T-cell (primary cell): ENCODE results near the gene ZNF688. TPM values are rescaled to one million over a fixed set of nuclear protein-coding genes. Genes with fewer than 3 reads are reported as not detected.

Experiments used
- ATAC-seq, 4 experiments: fragments of 200-7000 bp in 3 of 4; fragments of 150-1000 bp in 1 of 4; cut with Tn5 transposase; replicated peaks in 1 of 4; 1 replicate in 3 of 4; 2 replicates in 1 of 4; pipeline ENCODE4 v1.10.0; 2021; ENCODE audit warnings: moderate library complexity in 3 of 4, mild to moderate bottlenecking in 2 of 4, moderate number of reproducible peaks in 1 of 4
- CTCF ChIA-PET, 2 donors: fragments of 300-600 bp; sonication (Branson Sonifier 250); formaldehyde crosslinking; loops; one replicate each; lab custom pipeline; 2022; ENCODE audit warnings: antibody characterized with exemption in 2 of 2; lab: Charles Lee
- POLR2A ChIA-PET, 2 donors: fragments of 300-600 bp; sonication (Branson Sonifier 250); formaldehyde crosslinking; loops; one replicate each; lab custom pipeline; 2022; ENCODE audit warnings: antibody characterized with exemption in 2 of 2; lab: Charles Lee
- DNase-seq, 35 experiments: peaks; one replicate each; pipeline versions ENCODE4 v3.0.0 to v3.0.0-alpha.2; 2013 to 2023
- H3K27ac ChIP-seq: one replicate; pipeline ENCODE4 v1.5.1; 2013; ENCODE audit warnings: low read length
- H3K27me3 ChIP-seq, 2 experiments: replicated peaks in 1 of 2; 1 replicate in 1 of 2; 2 replicates in 1 of 2; pipeline versions ENCODE4 v1.6.1 to v1.7.0; 2013; ENCODE audit warnings: low read length in 1 of 2, mixed read lengths in 1 of 2; ENCODE audit not compliant: control insufficient read depth in 2 of 2, insufficient read depth in 2 of 2; ENCODE audit errors: extremely low read depth in 1 of 2
- H3K36me3 ChIP-seq, 2 donors: 1 replicate in 1 of 2; 2 replicates in 1 of 2; pipeline versions ENCODE4 v1.6.1 to v1.7.0; 2013; ENCODE audit warnings: low read length in 1 of 2; ENCODE audit not compliant: control insufficient read depth in 2 of 2, insufficient read depth in 1 of 2; ENCODE audit errors: extremely low read depth in 1 of 2
- H3K4me1 ChIP-seq, 2 experiments: 1 replicate in 1 of 2; 2 replicates in 1 of 2; pipeline versions ENCODE4 v1.6.1 to v1.7.0; 2013; ENCODE audit warnings: low read length in 2 of 2, mixed read lengths in 1 of 2; ENCODE audit not compliant: insufficient read depth in 2 of 2, control insufficient read depth in 1 of 2; ENCODE audit errors: extremely low read depth in 1 of 2
- H3K4me3 ChIP-seq, 2 donors: 1 replicate in 1 of 2; 2 replicates in 1 of 2; pipeline versions ENCODE4 v1.5.1 to v1.7.0; 2013; ENCODE audit warnings: mild to moderate bottlenecking in 2 of 2, low read length in 1 of 2, moderate library complexity in 1 of 2; ENCODE audit not compliant: control insufficient read depth in 1 of 2; ENCODE audit errors: extremely low read depth in 1 of 2
- H3K9me3 ChIP-seq: 2 replicates; pipeline ENCODE4 v1.7.0; 2013
- H3K27ac Mint-ChIP-seq, 2 donors: one replicate each; pipeline ENCODE4 v1.8.0; 2020 to 2021; ENCODE audit warnings: mild to moderate bottlenecking in 2 of 2, mixed read lengths in 2 of 2
- H3K27me3 Mint-ChIP-seq, 2 donors: one replicate each; pipeline ENCODE4 v1.8.0; 2021 to 2022; ENCODE audit warnings: mixed read lengths in 2 of 2
- H3K36me3 Mint-ChIP-seq: one replicate; pipeline ENCODE4 v1.8.0; 2021; ENCODE audit warnings: mixed read lengths
- H3K4me1 Mint-ChIP-seq, 3 donors: one replicate each; pipeline ENCODE4 v1.8.0; 2020 to 2022; ENCODE audit warnings: mixed read lengths in 3 of 3, mild to moderate bottlenecking in 1 of 3
- H3K4me3 Mint-ChIP-seq, 3 donors: one replicate each; pipeline ENCODE4 v1.8.0; 2020 to 2022; ENCODE audit warnings: mild to moderate bottlenecking in 3 of 3, mixed read lengths in 3 of 3, moderate library complexity in 3 of 3
- H3K9me3 Mint-ChIP-seq, 3 donors: one replicate each; pipeline ENCODE4 v1.8.0; 2020 to 2022; ENCODE audit warnings: mixed read lengths in 3 of 3
- WGBS: methylation state at CpG from one replicate; pipeline ENCODE4 v1.1.5; 2013; ENCODE audit warnings: missing lambda C conversion rate; ENCODE audit not compliant: insufficient coverage; 5-methylcytosine and 5-hydroxymethylcytosine counted together
- total RNA-seq, 35 experiments: library from RNA in 6 of 35; stranded (reverse) in 6 of 35; fragments of 120-200 nt in 1 of 35; gene quantifications; one replicate each; pipeline versions ENCODE4 v1.2.1 to v1.2.4 and lab custom pipeline; 2013 to 2026

ZNF688 gene
- total RNA-seq, 5 donors from 2014 or later (not counting 1 experiment from before 2014, with no cell fraction given) = 11.9 to 25.9 (median 20.7) TPM

GRCh38 chr16:30521873-30522641, 49.5 kb downstream of the ZNF688 start:
- ATAC-seq (no peak), DNase-seq (no peak)
- peaks cover 9 to 47% of the 10 kb centered on the region in 2 donors for H3K36me3 ChIP-seq
- H3K27ac ChIP-seq = no peak overlapping the region
- peaks cover 11 to 19% (median 13%) of the 10 kb centered on the region in 3 donors for H3K4me1 Mint-ChIP-seq
- peaks cover 31% of the 10 kb centered on the region for H3K36me3 Mint-ChIP-seq
- POLR2A ChIA-PET = no interaction called here
- H3K27me3 Mint-ChIP-seq = no peaks in the 10 kb centered on the region
- H3K27me3 ChIP-seq = no peaks in the 10 kb centered on the region
- CTCF ChIA-PET = no interaction called here
- H3K4me1 ChIP-seq = peaks cover 2 to 26% of the 10 kb centered on the region in 2 experiments
- H3K27ac Mint-ChIP-seq = peak overlapping the region; percentile 4
- H3K4me3 Mint-ChIP-seq = no peak overlapping the region
- H3K9me3 ChIP-seq = no peaks in the 10 kb centered on the region
- H3K4me3 ChIP-seq = no peak overlapping the region
- WGBS = 86% methylated on average over 7 of the region's 11 CpGs
- no peaks in the 10 kb centered on the region for H3K9me3 Mint-ChIP-seq

- no peaks in the 10 kb centered on the region for H3K27me3 Mint-ChIP-seq
- H3K4me1 Mint-ChIP-seq = peaks cover 11 to 19% (median 13%) of the 10 kb centered on the region in 3 donors
- H3K9me3 Mint-ChIP-seq = no peaks in the 10 kb centered on the region
- ChIA-PET POLR2A (no interaction called here), CTCF (no interaction called here)
- ATAC-seq = no peak
- Histone ChIP-seq H3K4me3 (no peak overlapping the region), H3K9me3 (no peaks in the 10 kb centered on the region), H3K4me1 (peaks cover 2 to 23% of the 10 kb centered on the region in 2 experiments), H3K27me3 (no peaks in the 10 kb centered on the region), H3K36me3 (peaks cover 11 to 53% of the 10 kb centered on the region in 2 donors), H3K27ac (no peak overlapping the region)
- peaks cover 37% of the 10 kb centered on the region for H3K36me3 Mint-ChIP-seq
- 94% methylated on average over 7 of the region's 7 CpGs for WGBS
- DNase-seq = no peak
- no peak overlapping the region for H3K4me3 Mint-ChIP-seq
- H3K27ac Mint-ChIP-seq = no peak overlapping the region
Measured at GRCh38 chr16:30521476-30521872, 50.0 kb downstream of the ZNF688 start.

Other genes starting within 250 kb of the ZNF688 start
- 10 to 100 TPM; 38.9 to 80.3 (median 73.3) TPM for gene CD2BP2, start 216.4 kb downstream of the ZNF688 start, total RNA-seq
- 10 to 100 TPM; 24.0 to 60.1 (median 52.5) TPM for gene TBC1D10B, start 201.2 kb downstream of the ZNF688 start, total RNA-seq
- gene MYL11, start 196.9 kb downstream of the ZNF688 start, total RNA-seq = 1 to 10 TPM in 2 of 5 donors, under 1 TPM in 1, not detected in 2; 0.91 to 1.3 (median 1.1) TPM
- 100 to 1,000 TPM; 191 to 259 (median 229) TPM for gene SEPTIN1, start 189.2 kb downstream of the ZNF688 start, total RNA-seq
- gene ZNF48, start 176.3 kb downstream of the ZNF688 start, total RNA-seq = 10 to 100 TPM in 3 of 5 donors, 1 to 10 TPM in 2; 7.3 to 17.5 (median 16.4) TPM
- 1 to 10 TPM; 1.3 to 6.6 (median 6.2) TPM for gene ZNF771, start 164.1 kb downstream of the ZNF688 start, total RNA-seq
- gene DCTPP1, start 141.7 kb downstream of the ZNF688 start, total RNA-seq = 10 to 100 TPM; 11.2 to 30.6 (median 24.7) TPM
- 10 to 100 TPM; 21.3 to 50.2 (median 47.8) TPM for gene SEPHS2, start 125.8 kb downstream of the ZNF688 start, total RNA-seq
- 100 to 1,000 TPM; 322 to 640 (median 518) TPM for gene ITGAL, start 99.0 kb downstream of the ZNF688 start, total RNA-seq
- gene ZNF768, start 45.1 kb downstream of the ZNF688 start, total RNA-seq = 1 to 10 TPM; 5.0 to 8.3 (median 7.2) TPM
- gene ZNF747, start 36.9 kb downstream of the ZNF688 start, total RNA-seq = 10 to 100 TPM in 3 of 5 donors, 1 to 10 TPM in 2; 6.8 to 17.4 (median 14.2) TPM
- gene ZNF764, start 13.3 kb downstream of the ZNF688 start, total RNA-seq = 10 to 100 TPM; 14.9 to 33.9 (median 27.3) TPM
- gene ZNF785, start 14.0 kb upstream of the ZNF688 start, total RNA-seq = 10 to 100 TPM; 11.7 to 30.9 (median 26.6) TPM
- gene ZNF689, start 38.7 kb upstream of the ZNF688 start, total RNA-seq = 10 to 100 TPM; 11.0 to 13.7 (median 12.4) TPM
- 100 to 1,000 TPM in 2 of 5 donors, 10 to 100 TPM in 3; 57.9 to 121 (median 89.6) TPM for gene PRR14, start 79.2 kb upstream of the ZNF688 start, total RNA-seq
- 100 to 1,000 TPM; 159 to 186 (median 167) TPM for gene FBRS, start 86.7 kb upstream of the ZNF688 start, total RNA-seq
- 100 to 1,000 TPM in 3 of 5 donors, 10 to 100 TPM in 2; 82.8 to 124 (median 114) TPM for gene SRCAP, start 127.5 kb upstream of the ZNF688 start, total RNA-seq
- gene PHKG2, start 176.7 kb upstream of the ZNF688 start, total RNA-seq = 10 to 100 TPM; 36.4 to 57.8 (median 48.9) TPM
- 1 to 10 TPM; 1.3 to 3.1 (median 2.7) TPM for gene CFAP119, start 190.3 kb upstream of the ZNF688 start, total RNA-seq
- gene RNF40, start 190.6 kb upstream of the ZNF688 start, total RNA-seq = 100 to 1,000 TPM in 1 of 5 donors, 10 to 100 TPM in 4; 55.7 to 106 (median 95.9) TPM
- gene ZNF629, start 215.5 kb upstream of the ZNF688 start, total RNA-seq = 1 to 10 TPM; 2.4 to 7.6 (median 4.4) TPM